Measurements from ENCODE around the gene THADA. TPM values are rescaled to one million over a fixed set of nuclear protein-coding genes. Genes with fewer than 3 reads are reported as not detected.
A peak's percentile ranks its signal among the peaks of the same experiment; 100 is the strongest.

The THADA gene
- total and polyA plus RNA-seq, 2 donors (not counting 3 experiments of a cell fraction or from before 2014, with no cell fraction given), result 22.6 to 25.3 TPM

DNA sequence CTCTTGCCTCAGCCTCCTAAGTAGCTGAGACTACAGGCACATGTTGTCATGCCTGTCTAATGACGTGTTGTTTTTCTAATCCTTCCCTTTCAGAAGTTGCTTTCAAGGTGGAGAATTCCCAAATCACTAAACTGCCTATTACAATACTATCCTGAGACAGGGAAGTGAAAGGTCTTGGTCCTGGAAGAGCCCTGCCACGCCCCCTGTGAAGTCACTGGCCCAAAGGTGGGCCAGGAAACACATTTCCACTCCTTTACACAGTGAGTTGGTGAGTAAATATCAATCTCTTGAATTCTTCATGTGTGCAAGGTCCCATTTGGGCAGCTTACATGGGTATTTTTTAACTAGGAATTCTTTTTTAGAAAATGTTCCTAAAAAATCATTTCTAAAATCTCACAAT is 150.1 kb downstream of the THADA start:
- Histone ChIP-seq H3K9ac (replicated peaks; ENCODE audit: extremely low read depth, insufficient read depth, low read length) (no peak overlapping the region), H3K4me2 (ENCODE audit: insufficient read depth, low read length) (no peak overlapping the region), H3K27me3 (ENCODE audit: control insufficient read depth in 2 of 2, insufficient read depth in 2 of 2, low read length in 2 of 2) (no peaks in the 10 kb centered on the region), H2AFZ (ENCODE audit: low read depth, low read length) (no peak overlapping the region), H3K27ac (ENCODE audit: insufficient read depth, low read depth, low read length) (peak overlapping the region; percentile 2), H3K9me3 (replicated peaks; ENCODE audit: control insufficient read depth, insufficient read depth, low read length) (no peaks in the 10 kb centered on the region), H3K4me3 (replicated peaks in 1 of 3; ENCODE audit: insufficient read depth in 1 of 3, low read depth in 1 of 3, low read length in 3 of 3) (no peak overlapping the region), H3K4me1 (ENCODE audit: control insufficient read depth, extremely low read depth, insufficient read depth, low read length) (peaks cover 14% of the 10 kb centered on the region), H4K20me1 (replicated peaks; ENCODE audit: control insufficient read depth, extremely low read depth, insufficient read depth, low read length) (no peaks in the 10 kb centered on the region), H3K9me1 (replicated peaks; ENCODE audit: control insufficient read depth, extremely low read depth, insufficient read depth, low read length) (no peaks in the 10 kb centered on the region), H3K36me3 (ENCODE audit: control insufficient read depth in 2 of 2, extremely low read depth in 1 of 2, insufficient read depth in 2 of 2, low read length in 2 of 2) (no peaks in the 10 kb centered on the region), H3K79me2 (ENCODE audit: control insufficient read depth, insufficient read depth, low read length) (no peaks in the 10 kb centered on the region)
- FAIRE-seq (no peak), DNase-seq (ENCODE audit: low read depth, low spot score) (no peak)
- CTCF ChIA-PET, result interaction anchor here (1.1 to 1.4 kb wide), 2 partner anchors 11 to 102 kb away, joined by 3 read pairs; no protein-coding TSS in a partner anchor
- BruUV-seq (replicated peaks), result no TSS peak
- intact Hi-C loops (cut with micrococcal nuclease) (no loop called here), dilution Hi-C loops (cut with MboI; ENCODE audit: extremely low pct_ligation_motif_present, low sequenced_read_pairs) (no loop called here)
- TF ChIP-seq FOS (IDR thresholded peaks at IDR 0.05; ENCODE audit: borderline replicate concordance, insufficient read depth, low read length), result no peak
- TF ChIP-seq MYC (IDR thresholded peaks at IDR 0.05; ENCODE audit: low read depth, low read length), result no peak
- TF ChIP-seq EZH2 (IDR thresholded peaks at IDR 0.05; ENCODE audit: borderline replicate concordance, low read depth, low read length, severe bottlenecking), result no peak
- TF ChIP-seq, protein P1, sequence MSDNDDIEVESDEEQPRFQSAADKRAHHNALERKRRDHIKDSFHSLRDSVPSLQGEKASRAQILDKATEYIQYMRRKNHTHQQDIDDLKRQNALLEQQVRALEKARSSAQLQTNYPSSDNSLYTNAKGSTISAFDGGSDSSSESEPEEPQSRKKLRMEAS (IDR thresholded peaks at IDR 0.05; ENCODE audit: insufficient read depth, insufficient read length), result no peak
- no peak for TF ChIP-seq JUN (IDR thresholded peaks at IDR 0.05; ENCODE audit: borderline replicate concordance, insufficient read depth, insufficient read length, low read depth)
- TF ChIP-seq, protein P2, sequence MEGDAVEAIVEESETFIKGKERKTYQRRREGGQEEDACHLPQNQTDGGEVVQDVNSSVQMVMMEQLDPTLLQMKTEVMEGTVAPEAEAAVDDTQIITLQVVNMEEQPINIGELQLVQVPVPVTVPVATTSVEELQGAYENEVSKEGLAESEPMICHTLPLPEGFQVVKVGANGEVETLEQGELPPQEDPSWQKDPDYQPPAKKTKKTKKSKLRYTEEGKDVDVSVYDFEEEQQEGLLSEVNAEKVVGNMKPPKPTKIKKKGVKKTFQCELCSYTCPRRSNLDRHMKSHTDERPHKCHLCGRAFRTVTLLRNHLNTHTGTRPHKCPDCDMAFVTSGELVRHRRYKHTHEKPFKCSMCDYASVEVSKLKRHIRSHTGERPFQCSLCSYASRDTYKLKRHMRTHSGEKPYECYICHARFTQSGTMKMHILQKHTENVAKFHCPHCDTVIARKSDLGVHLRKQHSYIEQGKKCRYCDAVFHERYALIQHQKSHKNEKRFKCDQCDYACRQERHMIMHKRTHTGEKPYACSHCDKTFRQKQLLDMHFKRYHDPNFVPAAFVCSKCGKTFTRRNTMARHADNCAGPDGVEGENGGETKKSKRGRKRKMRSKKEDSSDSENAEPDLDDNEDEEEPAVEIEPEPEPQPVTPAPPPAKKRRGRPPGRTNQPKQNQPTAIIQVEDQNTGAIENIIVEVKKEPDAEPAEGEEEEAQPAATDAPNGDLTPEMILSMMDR (IDR thresholded peaks at IDR 0.05; ENCODE audit: extremely low read depth in 1 of 2, insufficient read depth in 1 of 2, low read depth in 1 of 2, low read length in 2 of 2), result no peak
- TF ChIP-seq POLR2A (IDR thresholded peaks at IDR 0.05; ENCODE audit: low read depth, low read length), result no peak
- no peak for TF ChIP-seq GATA2 (IDR thresholded peaks at IDR 0.05; ENCODE audit: insufficient read depth, insufficient read length, low read depth, low read length)
- TF ChIP-seq POLR2AphosphoS5 (IDR thresholded peaks at IDR 0.05; ENCODE audit: insufficient read depth, low read depth, low read length), result no peak
- POLR2A ChIA-PET, result no interaction called here

Measured in endothelial cell of umbilical vein (primary cell).